Measurements from ENCODE around the gene RPL38.

GRCh38 chr17:74211141-74211911, 7.8 kb downstream of the RPL38 start:
- TF ChIP-seq CTCF (IDR thresholded peaks at IDR 0.05) = no peak
- no peak for TF ChIP-seq EZH2 (IDR thresholded peaks at IDR 0.05)
